IPS-15b (cell line): ENCODE measurements around the gene B3GNT8.
"Not testable (repeated sequence)": the region's sequence is repeated elsewhere in the genome, so short reads cannot be mapped to it uniquely, and the experiment has no call there.

ENCODE experiments used
- H3K27me3 ChIP-seq: one replicate; pipeline ENCODE4 v1.6.1; 2013; ENCODE audit warnings: low read length; ENCODE audit not compliant: control insufficient read depth, insufficient read depth
- H3K36me3 ChIP-seq: one replicate; pipeline ENCODE4 v1.6.1; 2013; ENCODE audit warnings: low read length; ENCODE audit not compliant: control insufficient read depth, insufficient read depth
- H3K4me1 ChIP-seq: one replicate; pipeline ENCODE4 v1.6.1; 2013; ENCODE audit warnings: mild to moderate bottlenecking, low read length; ENCODE audit not compliant: control insufficient read depth, insufficient read depth
- H3K4me3 ChIP-seq: one replicate; pipeline ENCODE4 v1.5.1; 2013; ENCODE audit warnings: low read depth, low read length
- H3K9ac ChIP-seq: one replicate; pipeline ENCODE4 v1.6.1; 2013; ENCODE audit warnings: low read depth, mild to moderate bottlenecking, low read length
- H3K9me3 ChIP-seq: one replicate; pipeline ENCODE4 v1.6.1; 2013; ENCODE audit warnings: mild to moderate bottlenecking, low read length; ENCODE audit not compliant: control insufficient read depth, insufficient read depth

Gene B3GNT8

GRCh38 chr19:41410336-41411054 lies 16.7 kb downstream of the B3GNT8 start:
- no peaks in the 10 kb centered on the region for H3K9me3 ChIP-seq
- H3K27me3 ChIP-seq: no peaks in the 10 kb centered on the region
- no peak overlapping the region for H3K9ac ChIP-seq
- no peak overlapping the region for H3K4me3 ChIP-seq
- peaks cover 5% of the 10 kb centered on the region for H3K36me3 ChIP-seq
- H3K4me1 ChIP-seq: peaks cover 5% of the 10 kb centered on the region

DNA sequence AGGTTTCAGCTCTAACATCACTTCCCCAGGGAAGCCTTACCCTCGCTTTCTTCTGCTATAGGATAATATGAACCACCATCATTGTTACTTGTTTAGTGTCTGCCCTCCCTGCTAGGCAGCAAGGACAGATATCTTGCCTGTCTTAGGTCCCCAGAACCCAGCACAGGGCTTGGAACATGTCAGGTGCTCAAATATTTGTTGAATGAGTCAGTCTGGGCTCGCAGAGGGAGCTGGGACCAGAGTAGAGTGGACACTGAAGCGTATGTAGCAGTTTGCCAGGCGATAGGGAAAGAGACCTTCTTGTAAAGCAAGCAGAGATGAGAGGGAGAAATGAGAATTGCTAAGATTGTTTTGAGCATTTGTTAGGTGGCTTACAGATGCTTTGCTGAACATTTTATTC lies 17.9 kb downstream of the B3GNT8 start:
- H3K27me3 ChIP-seq: no peaks in the 10 kb centered on the region
- H3K4me3 ChIP-seq: no peak overlapping the region
- no peak overlapping the region for H3K9ac ChIP-seq
- no peaks in the 10 kb centered on the region for H3K9me3 ChIP-seq
- H3K4me1 ChIP-seq: peaks cover 5% of the 10 kb centered on the region
- H3K36me3 ChIP-seq: peaks cover 5% of the 10 kb centered on the region

DNA sequence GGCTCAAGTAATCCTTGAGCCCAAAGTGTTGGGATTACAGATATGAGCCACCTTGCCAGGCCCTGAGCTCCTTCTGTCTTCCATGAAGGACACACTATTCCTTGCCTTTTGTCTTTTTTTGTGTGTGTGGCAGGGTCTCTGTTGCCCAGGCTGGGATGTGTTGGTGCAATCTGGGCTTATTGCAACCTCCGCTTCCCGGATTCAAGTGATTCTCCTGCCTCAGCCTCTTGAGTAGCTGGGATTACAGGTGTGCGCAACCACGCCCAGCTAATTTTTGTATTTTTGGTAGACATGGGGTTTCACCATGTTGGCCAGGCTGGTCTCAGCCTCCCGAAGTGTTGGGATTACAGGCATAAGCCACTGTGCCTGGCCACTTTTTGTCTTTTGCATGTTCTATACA lies 18.3 kb downstream of the B3GNT8 start:
- H3K27me3 ChIP-seq, H3K9me3 ChIP-seq, H3K4me3 ChIP-seq, H3K36me3 ChIP-seq, H3K9ac ChIP-seq, H3K4me1 ChIP-seq: not testable (repeated sequence)

DNA sequence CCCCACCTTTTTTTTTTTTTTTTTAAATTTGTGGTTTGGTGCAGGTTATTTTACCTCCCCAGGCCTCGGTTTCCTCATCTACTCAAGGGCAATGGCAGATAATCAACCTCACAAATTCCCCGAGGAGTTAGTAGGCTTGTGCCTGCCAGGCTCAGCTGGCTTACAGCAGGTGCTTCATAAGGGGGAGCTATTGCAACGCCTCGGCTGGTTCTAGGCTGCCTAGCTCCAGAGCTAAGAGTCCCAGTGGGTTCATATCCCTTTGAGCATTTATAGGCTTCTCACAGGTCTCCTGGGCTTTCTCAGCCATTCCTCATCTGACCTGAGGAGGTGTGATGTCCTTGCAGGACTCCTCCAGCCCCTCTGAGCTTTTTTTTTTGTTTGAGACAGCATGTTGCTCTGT lies 18.9 kb downstream of the B3GNT8 start:
- Histone ChIP-seq H3K9ac (no peak overlapping the region), H3K4me3 (no peak overlapping the region), H3K4me1 (peaks cover 5% of the 10 kb centered on the region), H3K27me3 (no peaks in the 10 kb centered on the region), H3K36me3 (peaks cover under 1% of the 10 kb centered on the region), H3K9me3 (no peaks in the 10 kb centered on the region)

GRCh38 chr19:41407271-41407670 lies 19.9 kb downstream of the B3GNT8 start:
- Histone ChIP-seq H3K36me3 (no peaks in the 10 kb centered on the region), H3K4me3 (no peak overlapping the region), H3K4me1 (peaks cover 5% of the 10 kb centered on the region), H3K27me3 (no peaks in the 10 kb centered on the region), H3K9me3 (no peaks in the 10 kb centered on the region), H3K9ac (no peak overlapping the region)

DNA sequence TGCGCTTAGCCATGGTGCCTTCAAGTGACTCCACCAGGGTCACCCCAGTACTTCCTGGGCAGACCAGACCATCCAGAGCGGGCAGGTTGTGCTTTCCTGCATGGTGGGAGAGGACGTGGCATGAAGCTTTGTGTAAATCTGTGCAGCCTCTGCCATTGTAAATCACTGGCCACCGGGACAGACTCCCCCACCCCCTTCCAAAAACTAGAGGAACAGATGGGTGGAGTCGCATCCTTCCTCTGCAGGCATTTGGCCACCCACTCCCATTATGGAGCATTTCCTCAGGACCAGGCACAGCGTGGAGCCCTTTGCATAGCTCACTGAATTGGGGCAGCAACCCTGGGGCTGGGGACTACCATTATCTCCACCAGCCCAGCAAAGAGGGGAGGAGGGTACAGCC lies 21.4 kb downstream of the B3GNT8 start:
- Histone ChIP-seq H3K36me3 (no peaks in the 10 kb centered on the region), H3K27me3 (no peaks in the 10 kb centered on the region), H3K9me3 (no peaks in the 10 kb centered on the region), H3K4me1 (peaks cover 5% of the 10 kb centered on the region), H3K4me3 (no peak overlapping the region), H3K9ac (no peak overlapping the region)

GRCh38 chr19:41403181-41403970 lies 23.8 kb downstream of the B3GNT8 start:
- Histone ChIP-seq H3K4me1 (peaks cover 6% of the 10 kb centered on the region), H3K9ac (no peak overlapping the region)

DNA sequence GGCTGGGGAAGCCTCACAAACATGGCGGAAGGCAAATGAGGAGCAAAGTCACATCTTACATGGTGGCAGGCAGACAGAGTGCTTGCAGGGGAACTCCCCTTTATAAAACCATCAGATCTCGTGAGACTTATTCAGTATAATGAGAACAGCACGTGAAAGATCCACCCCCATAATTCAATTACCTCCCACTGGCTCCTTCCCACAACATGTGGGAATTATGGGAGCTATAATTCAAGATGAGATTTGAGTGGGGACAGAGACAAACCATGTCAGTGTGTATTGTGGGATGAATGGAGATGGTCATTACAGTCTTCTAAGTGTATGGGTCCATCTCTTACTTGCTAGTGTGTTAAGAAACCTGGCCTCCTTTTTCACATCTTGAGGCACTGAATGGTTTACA lies 25.2 kb downstream of the B3GNT8 start:
- H3K4me3 ChIP-seq: no peak overlapping the region
- no peaks in the 10 kb centered on the region for H3K9me3 ChIP-seq
- no peaks in the 10 kb centered on the region for H3K27me3 ChIP-seq
- H3K4me1 ChIP-seq: peaks cover 5% of the 10 kb centered on the region
- H3K9ac ChIP-seq: no peak overlapping the region
- H3K36me3 ChIP-seq: no peaks in the 10 kb centered on the region

More at GRCh38 chr19:41403181-41403970, 23.8 kb downstream of the B3GNT8 start:
- H3K4me3 ChIP-seq: no peak overlapping the region
- no peaks in the 10 kb centered on the region for H3K36me3 ChIP-seq
- no peaks in the 10 kb centered on the region for H3K9me3 ChIP-seq
- H3K27me3 ChIP-seq: no peaks in the 10 kb centered on the region

GRCh38 chr19:41401483-41401882 lies 25.7 kb downstream of the B3GNT8 start:
- Histone ChIP-seq H3K9ac (no peak overlapping the region), H3K27me3 (no peaks in the 10 kb centered on the region), H3K36me3 (no peaks in the 10 kb centered on the region), H3K4me3 (no peak overlapping the region), H3K9me3 (no peaks in the 10 kb centered on the region), H3K4me1 (peaks cover 3% of the 10 kb centered on the region)

DNA sequence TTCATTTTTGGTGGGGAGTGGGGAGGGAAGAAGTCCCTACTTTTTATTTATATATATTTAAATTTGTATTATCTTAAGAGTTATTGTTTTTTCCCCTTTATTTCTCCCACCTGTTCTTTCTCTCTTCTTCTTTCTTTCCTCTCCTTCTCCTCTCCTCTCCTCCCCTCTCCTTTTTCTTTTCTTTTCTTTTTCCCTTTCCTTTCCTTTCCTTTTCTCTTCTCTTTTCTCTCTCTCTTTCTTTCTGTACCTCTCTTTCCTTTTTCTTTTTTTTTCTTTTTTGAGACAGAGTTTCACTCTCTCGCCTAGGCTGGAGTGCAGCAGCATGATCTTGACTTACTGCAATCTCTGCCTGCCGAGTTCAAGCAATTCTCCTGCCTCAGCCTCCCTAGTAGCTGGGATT lies 27.6 kb downstream of the B3GNT8 start:
- peaks cover 3% of the 10 kb centered on the region for H3K4me1 ChIP-seq
- H3K4me3 ChIP-seq: no peak overlapping the region
- H3K9ac ChIP-seq: no peak overlapping the region

DNA sequence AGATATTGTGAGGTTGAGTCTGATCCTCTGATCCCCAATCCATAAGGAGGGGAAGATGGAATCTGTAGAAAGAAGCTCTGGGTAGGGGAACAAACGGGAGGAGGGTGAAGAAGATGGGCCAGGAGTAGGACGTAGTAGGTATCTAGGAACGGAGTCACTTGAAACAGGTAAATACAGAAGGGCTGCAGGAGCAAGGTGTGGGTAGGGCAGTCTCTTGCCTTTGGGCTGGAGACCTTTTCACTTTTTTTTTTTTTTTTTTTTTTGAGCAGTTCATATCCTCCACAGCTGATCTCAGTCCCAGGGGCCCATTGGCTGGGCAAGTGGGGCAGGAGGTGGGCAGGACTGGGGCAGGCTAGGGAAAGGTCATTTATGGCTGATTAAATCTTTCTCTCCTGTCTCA lies 28.1 kb downstream of the B3GNT8 start:
- H3K4me1 ChIP-seq: peaks cover 3% of the 10 kb centered on the region
- no peaks in the 10 kb centered on the region for H3K27me3 ChIP-seq
- no peaks in the 10 kb centered on the region for H3K9me3 ChIP-seq
- no peak overlapping the region for H3K4me3 ChIP-seq
- H3K9ac ChIP-seq: no peak overlapping the region
- H3K36me3 ChIP-seq: no peaks in the 10 kb centered on the region

More for the DNA sequence above, 27.6 kb downstream of the B3GNT8 start:
- no peaks in the 10 kb centered on the region for H3K9me3 ChIP-seq
- no peaks in the 10 kb centered on the region for H3K27me3 ChIP-seq
- no peaks in the 10 kb centered on the region for H3K36me3 ChIP-seq

DNA sequence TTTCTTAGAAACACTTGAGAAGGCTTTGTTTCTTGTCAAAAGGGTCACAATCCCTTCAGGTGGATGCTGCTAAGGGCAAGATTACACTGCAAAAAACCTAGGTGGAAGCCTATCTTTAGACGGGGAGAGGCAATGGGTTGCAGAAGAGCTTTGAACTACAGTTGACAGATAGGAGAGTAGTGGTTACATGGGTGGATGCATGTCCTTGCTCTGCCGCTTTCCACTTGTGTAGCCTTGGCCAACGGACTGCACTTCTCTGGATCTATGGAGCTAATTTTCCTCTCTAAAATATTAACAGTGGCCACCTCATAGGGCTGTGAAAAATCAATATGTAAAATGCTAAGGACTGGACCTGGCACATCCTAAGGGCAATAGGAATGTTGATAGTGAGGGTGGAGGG lies 28.6 kb downstream of the B3GNT8 start:
- Histone ChIP-seq H3K36me3 (no peaks in the 10 kb centered on the region), H3K27me3 (no peaks in the 10 kb centered on the region), H3K9ac (no peak overlapping the region), H3K4me1 (peaks cover 3% of the 10 kb centered on the region), H3K9me3 (no peaks in the 10 kb centered on the region), H3K4me3 (peak overlapping the region; percentile 78)
